AG10803 (cell line): Measurements from ENCODE around the gene SCAMP1.

ENCODE experiments used
- DNase-seq: peaks from one replicate; pipeline ENCODE4 v3.0.0; 2010; ENCODE audit warnings: low read depth
- H3K4me3 ChIP-seq: 2 replicates; pipeline ENCODE4 v1.5.1; 2011; ENCODE audit warnings: mild to moderate bottlenecking, low read length, control low read depth
- TF ChIP-seq, protein P1 (sequence below): conservative IDR thresholded peaks from 2 replicates; pipeline ENCODE4 v1.5.1; 2011; ENCODE audit warnings: mild to moderate bottlenecking, low read length, control low read depth, inconsistent platforms

Gene SCAMP1

DNA sequence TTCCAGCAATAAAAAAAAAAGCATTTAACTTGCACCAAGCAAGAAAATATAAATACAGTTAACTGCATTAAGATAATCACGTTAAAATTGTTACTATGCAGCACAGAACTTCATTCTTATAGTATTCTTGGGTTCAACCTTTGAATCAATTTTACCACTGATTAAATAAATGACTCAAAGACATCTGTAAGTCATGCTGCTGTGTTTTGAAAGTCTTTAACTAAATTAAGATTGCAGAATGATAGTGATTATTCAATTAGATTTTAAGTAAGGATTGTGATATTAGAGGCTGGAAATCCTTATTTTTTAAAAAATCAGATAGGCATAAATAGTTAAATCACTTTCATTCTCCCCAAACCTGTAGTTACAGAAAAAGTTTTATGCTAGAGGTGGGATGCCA is 116.4 kb downstream of the SCAMP1 start:
- TF ChIP-seq, protein P1, sequence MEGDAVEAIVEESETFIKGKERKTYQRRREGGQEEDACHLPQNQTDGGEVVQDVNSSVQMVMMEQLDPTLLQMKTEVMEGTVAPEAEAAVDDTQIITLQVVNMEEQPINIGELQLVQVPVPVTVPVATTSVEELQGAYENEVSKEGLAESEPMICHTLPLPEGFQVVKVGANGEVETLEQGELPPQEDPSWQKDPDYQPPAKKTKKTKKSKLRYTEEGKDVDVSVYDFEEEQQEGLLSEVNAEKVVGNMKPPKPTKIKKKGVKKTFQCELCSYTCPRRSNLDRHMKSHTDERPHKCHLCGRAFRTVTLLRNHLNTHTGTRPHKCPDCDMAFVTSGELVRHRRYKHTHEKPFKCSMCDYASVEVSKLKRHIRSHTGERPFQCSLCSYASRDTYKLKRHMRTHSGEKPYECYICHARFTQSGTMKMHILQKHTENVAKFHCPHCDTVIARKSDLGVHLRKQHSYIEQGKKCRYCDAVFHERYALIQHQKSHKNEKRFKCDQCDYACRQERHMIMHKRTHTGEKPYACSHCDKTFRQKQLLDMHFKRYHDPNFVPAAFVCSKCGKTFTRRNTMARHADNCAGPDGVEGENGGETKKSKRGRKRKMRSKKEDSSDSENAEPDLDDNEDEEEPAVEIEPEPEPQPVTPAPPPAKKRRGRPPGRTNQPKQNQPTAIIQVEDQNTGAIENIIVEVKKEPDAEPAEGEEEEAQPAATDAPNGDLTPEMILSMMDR: no peak
- H3K4me3 ChIP-seq: no peak overlapping the region

DNA sequence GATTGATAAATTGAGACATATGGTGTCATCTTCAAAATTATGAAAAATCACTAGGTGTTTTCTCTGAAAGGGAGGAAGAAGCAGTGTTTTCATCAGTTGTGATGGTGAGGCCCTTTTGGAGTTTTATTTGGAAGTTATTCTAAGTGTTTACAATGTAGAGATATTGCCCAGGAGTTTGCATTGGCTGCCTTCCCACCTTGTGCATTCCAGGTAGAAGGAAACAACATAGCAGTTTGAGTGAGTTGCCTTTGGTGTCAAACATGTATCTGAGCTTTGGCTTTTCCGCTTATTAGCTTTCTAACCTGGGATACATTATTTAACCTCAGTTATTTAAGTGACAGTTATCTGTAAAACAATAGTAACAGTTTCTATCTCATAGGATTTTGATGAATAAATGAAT is 122.5 kb downstream of the SCAMP1 start:
- no peak for DNase-seq
- TF ChIP-seq, protein P1: no peak
- H3K4me3 ChIP-seq: no peak overlapping the region

More for the DNA sequence above, 116.4 kb downstream of the SCAMP1 start:
- no peak for DNase-seq

DNA sequence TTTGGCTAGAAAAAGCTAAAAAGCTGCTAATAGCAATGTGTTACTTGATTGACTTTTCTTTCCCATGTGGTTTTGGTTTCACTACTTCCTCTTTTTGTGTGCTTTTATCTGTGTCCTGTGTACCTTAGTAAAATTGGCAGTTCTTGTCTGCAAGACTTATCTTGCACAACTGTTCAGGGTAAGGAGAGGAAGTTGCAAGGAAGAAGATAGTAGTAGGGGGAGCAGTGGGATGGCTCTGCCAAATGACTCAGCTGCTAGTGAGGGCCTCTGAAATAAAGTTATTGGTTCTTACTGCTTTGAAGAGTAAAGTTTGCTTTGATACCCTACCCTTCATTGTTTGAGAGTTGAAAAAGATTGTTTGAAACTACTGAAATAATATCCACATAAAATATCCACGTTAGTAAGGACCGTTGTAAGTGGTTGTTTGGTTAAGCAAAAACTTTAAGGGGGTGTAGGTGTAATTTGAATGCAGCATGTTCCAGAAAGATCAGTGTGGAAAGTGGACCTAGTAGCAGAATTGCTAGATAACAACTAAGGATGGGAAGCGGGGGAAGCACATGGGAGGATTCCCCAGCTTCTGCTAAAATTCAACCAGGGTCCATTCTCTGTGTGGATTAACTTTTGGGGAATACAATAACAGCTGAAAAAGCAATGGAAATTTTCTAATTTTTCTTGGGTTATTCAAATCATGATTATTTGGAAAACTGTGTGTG is 123.5 kb downstream of the SCAMP1 start:
- H3K4me3 ChIP-seq: no peak overlapping the region
- TF ChIP-seq, protein P1: no peak
- peak; percentile 51 for DNase-seq

DNA sequence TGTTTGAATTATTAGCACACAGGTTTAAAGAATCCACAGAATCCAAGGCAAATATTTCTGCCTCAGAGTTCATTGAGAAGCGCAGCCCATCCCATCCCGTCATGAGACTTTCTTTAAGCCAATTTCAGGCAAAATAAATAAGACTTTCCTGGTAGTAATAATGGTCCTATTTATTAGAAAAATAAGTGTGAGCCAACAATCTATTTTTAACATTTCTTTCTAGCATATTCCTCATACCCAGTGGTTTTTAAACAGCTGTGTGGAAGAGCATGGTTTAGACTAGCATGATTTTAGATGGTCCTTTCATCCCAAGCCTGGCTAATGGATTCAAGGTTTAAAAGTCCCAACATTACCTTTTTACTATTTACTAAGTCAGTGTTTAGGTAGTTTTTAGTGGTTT is 125.8 kb downstream of the SCAMP1 start:
- no peak overlapping the region for H3K4me3 ChIP-seq
- TF ChIP-seq, protein P1: no peak
- no peak for DNase-seq

DNA sequence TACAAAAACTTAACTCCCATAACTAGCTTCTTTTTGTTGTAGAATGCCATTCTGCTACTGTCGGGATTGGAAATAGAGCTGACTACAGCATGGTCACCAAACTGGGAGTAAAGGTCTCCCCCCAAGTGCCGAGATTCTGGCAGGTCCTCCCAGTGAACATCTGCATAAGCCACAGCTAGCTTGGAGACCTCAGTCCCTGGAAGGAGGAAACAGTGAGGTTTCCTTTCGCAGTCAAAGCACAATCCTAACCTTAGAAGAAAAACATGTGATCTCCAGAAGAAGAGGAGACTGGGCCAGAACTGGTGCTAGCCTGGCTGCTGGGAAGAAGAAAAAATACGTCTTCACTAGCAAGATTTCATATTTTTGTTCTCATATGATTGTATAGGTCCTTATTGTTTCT is 127.4 kb downstream of the SCAMP1 start:
- TF ChIP-seq, protein P1: no peak
- H3K4me3 ChIP-seq: no peak overlapping the region
- no peak for DNase-seq

DNA sequence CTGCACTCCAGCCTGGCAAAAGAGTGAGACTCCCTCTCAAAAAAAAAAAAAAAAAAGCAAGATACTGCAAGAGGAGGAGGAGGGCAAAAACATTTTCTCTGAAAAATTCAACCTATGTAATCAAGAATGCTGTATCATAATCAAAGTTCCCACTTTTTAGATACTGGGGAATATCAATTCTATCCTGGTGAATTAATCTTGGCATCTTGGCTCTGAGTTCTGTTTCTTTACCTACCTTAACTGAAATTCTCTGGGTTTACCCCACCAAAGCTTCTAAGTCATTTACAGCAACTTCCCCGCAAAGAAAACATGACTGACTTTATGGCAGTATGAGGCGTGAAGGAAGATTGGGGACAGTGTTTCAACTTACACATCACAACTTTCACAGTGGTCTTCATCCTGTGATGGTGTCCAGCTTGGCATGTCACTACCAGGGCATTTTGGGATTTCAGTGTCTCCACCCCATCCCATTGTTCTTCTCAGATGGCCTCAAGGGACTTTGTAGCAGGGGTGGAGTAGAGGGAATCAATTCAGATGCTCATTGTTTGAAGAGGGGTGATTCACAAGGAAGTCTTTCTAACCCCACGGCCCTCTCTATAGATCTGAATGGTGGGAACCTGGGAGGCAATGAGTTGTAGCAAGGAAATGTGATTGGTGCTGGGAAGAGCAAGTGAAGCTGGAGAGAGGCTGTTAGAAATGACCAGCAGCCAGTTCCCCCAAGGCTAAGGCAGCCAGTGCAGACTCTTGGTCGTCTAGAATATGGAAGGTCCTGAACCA is 130.5 kb downstream of the SCAMP1 start:
- no peak for DNase-seq
- TF ChIP-seq, protein P1: no peak

DNA sequence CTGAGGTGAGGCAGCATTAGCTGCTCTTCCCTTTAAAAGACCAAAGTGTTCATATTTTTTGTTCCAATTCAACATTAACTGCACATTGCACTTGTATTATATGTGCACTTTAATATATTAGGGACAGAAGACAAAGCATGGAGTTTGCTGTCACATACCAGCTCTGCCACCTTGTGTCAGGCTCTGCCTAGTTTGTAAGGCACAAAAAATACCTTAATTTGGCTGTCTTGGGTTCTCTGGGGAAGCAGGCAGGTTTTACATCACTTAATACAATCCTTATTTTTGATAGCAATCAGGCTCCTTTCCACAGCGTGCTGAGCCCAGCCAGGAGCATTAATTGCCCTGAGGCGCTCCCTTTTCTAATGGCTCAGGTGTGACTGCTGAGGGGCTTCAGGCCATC is 131.8 kb downstream of the SCAMP1 start:
- no peak overlapping the region for H3K4me3 ChIP-seq
- DNase-seq: no peak
- TF ChIP-seq, protein P1: no peak

More for the DNA sequence above, 130.5 kb downstream of the SCAMP1 start:
- no peak overlapping the region for H3K4me3 ChIP-seq
